Fibroblast of skin of left quadriceps (primary cell): ENCODE results near the gene DVL1.

Source experiments
- DNase-seq, 2 experiments: peaks; one replicate each; pipeline ENCODE4 v3.0.0-alpha.2; 2013; ENCODE audit warnings: low read depth in 2 of 2

DVL1 gene

DNA sequence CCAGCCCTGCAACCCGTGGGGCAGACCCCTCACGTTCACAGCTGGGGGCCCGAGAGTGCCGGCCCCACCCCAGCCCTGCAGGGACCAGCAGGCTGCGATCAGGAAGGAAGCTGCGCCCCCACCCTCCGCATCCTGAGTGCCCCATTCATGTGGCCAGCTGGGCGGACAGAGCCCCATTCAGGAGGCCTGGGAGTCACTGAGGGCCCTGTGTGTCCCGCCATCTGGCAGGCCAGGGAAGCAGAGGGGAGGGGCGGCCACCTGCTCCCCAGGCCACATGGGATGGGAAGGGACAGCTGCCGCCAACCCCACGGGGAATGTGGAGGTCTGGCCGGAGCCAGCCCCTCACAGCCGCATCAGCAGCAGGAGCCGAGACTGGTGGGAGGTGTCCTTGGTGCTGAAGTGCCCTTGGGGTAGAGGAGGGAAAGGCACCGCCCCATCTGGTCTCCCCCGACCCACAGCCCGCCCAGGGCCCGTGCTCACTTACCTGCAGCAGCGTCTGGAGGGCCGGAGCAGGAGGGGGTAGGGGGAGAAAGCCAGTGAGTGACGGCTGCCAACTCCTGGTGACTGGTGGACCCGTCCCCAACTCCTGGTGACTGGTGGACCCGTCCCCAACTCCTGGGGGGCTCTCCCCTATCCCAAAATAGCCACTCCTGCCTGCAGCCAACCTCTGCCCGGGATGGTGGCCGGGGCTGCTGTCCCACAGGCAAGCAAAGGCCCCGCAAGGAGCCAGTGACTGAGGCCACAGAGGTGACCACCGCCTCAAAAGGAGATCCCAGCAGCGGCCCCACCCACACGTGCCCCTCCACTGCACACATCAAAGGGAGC, 50.1 kb downstream of the DVL1 start:
- DNase-seq, result no peak

DNA sequence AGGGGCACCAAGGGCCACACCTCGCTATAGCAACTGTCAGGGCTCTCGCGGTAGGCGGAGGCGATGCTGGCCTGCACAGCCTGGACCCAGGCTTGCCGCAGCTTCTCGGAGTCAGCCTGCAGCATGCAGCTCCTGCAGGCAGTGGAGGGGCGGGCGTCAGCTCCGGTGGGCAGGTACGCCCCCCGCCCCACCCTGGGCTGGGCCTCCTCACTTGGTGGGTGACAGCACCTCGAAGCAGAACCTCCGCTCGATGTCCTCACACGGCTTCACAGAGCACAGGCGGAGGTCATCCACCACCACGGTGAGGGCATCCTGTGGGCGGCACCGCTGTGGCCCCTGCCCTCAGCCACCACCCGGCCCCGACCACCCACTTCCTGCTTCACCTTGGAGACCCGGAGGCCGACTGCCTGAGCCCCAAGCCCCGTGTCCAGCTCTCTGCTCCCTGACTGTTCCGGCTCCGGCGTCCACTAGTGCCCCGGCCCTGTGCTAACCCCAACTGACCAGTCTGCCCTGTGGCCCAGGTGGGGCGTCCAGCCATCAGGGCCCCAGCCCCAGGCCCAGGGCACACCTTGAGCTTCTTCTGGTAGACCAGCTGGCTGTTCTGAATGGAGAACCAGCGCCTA, 51.3 kb downstream of the DVL1 start:
- DNase-seq, result no peak

DNA sequence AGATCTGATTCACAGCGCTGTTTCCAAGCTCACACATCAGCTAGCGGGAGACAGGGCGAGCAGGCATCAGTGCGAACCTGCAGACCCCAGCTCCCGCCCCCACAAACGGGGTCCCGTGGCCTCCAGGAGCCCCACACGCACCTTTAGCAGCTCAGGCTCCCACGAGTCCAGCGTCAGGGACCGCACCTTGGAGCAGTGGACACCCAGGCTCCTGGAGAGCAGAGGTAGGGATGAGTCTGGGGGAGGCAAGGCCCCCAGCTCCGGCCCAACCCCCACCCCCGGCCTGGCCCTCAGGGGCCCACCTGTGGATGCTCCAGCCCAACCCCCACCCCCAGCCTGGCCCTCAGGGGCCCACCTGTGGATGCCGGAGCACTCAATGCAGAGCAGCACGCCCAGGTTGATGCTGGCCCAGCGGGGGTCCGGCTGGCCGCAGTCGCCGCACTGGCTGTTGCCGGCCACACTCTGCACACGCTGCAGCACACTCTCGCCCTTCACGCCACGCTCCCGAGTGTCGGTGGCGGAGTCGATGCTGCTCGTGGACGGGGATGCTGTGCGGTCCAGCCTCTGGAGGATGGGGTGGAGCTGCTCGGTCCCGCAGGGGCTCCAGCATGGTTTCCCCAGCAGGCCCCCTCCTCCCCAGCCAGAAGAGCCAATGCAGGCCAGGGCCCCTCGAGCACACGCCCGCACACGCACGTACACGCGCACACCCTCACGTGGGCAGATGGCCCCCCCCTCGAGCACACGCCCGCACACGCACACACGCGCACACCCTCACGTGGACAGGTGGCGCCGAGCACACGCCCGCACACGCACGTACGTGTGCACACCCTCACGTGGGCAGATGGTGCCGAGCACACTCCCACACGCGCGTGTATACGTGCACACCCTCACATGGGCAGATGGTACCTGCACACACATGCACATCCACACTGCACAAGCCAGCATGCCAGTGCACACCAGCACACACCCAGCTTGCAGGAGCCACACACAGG, 52.9 kb downstream of the DVL1 start:
- no peak for DNase-seq

DNA sequence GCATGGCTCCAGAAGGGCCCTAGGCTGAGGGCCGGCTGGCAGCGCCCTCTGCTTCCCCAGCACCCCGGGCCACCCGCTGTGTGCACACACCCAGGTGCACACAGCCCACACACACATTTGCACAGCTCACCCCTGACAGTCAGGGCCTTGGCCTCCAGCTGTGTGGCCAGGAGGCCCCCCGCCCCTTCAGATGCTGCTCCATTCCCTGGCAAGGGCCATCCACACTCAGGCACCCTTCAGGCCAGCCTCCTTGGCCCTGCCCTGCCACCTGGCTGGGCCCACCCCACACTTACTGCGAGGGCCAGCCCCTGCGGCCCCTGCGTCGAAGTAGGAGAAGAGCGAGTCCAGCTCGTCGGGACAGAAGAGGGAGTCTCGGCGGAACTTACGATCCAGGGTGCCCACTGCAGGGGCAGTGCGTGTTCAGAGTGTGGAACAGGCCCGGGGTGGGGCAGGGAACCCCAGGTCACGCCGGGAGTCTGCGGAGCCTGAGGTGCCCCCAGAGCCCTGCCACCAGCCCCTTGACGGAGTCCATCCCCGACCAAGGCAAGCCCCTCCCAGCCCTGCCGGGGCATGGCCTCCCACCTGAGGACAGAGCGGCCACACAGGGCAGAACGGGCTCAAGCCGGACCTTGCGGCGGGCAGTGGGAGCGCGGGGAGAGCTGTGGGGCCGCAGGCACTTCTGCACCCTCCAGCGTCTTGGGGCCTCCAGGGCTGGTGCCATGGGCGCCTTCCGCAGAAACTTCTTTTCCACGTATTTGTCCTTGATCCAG, 53.9 kb downstream of the DVL1 start:
- DNase-seq, result no peak

DNA sequence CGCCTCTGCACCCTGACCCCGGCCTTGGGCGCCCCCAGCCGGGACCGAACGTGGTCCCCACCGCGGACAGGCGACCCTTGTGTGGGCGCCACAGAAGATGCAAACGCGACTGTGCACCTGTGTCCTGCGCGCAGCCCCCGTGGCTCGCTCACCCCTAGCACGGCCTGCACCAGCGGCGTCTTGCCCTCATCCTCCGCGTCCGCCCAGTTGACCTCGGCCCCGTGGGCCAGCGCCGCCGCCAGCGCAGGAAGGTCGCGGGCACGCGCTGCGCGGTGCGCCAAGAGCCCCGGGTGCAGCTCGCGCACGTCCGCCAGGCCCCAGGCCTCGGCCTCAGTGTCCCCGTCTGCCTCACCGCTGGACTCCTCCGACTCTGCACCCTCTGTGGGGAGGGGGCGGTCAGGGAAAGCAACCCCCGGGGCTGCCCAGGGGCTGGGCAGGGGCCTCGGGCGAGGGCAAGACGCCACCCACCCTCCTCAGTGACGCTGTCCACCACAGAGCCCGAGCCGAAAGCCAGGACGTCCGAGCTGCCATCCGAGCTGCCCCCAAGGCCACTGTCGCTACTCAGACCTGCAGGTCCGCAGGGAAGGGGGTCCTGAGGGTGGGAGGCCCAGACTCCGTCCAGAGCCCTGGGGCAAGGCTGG, 54.8 kb downstream of the DVL1 start:
- no peak for DNase-seq

- no peak for DNase-seq
Observed at GRCh38 chr1:1293263-1294249, 55.7 kb downstream of the DVL1 start.

- no peak for DNase-seq
Observed at GRCh38 chr1:1292851-1293250, 56.4 kb downstream of the DVL1 start.

GRCh38 chr1:1292442-1292779, 56.8 kb downstream of the DVL1 start:
- DNase-seq, result no peak

DNA sequence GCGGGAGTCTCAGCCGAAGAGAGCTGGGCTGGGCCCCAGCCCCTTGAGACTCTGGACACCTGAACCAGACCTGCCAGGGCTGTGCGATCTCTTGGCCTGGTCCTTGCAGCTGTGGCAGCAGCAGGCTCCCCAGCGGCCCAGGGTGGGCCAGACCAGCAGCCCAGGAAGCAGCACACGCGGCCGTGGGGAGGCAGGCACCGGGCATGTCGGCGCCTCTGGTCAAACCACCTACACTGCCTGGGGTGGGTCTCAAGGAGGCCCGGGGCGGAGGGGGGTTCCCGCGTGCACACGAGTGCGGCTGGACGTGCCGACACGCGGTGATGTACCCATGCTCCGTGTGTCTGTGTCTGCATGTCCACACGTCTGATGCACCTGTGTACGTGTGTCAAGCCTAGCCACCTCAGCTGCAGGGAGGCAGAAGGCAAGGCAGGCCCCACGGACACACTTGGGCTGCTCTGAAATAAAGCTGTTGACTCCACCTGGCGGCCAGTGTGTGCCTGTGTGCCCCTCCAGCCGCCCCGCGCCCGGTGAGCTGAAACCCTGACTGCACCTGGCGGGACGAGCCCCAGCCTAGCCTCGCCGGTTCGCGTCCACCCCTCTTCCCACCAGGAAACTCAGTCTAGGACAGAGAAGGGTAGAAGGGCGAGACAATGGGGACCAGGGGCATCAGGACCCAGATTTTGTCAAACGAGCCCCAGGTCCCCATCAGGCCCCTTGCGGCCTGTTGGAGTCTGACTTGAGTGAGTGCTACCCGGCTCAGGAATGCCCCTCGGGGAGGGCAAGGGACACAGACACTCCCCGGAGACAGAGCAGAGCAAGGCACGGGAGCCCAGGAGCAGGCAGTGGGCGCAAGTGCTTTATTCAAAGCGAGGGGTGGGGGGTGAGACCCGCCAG, 57.4 kb downstream of the DVL1 start:
- no peak for DNase-seq

- DNase-seq, result no peak
Observed at GRCh38 chr1:1291023-1291528, 58.1 kb downstream of the DVL1 start.

DNA sequence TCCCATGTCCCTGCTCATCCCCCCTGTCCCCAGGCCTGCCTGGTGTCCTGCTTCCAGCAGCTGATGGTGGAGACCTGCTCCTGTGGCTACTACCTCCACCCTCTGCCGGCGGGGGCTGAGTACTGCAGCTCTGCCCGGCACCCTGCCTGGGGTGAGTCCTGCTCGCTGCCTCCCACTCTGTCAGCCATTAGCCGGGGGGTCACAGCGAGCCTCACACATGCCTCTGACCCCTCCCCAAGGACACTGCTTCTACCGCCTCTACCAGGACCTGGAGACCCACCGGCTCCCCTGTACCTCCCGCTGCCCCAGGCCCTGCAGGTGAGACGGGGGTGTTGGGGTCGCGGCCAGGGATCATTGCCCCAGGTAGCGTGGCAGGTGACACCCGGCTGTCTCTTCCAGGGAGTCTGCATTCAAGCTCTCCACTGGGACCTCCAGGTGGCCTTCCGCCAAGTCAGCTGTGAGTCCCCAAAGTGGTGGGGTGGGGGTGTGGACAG, 58.9 kb downstream of the DVL1 start:
- DNase-seq, result no peak

DNA sequence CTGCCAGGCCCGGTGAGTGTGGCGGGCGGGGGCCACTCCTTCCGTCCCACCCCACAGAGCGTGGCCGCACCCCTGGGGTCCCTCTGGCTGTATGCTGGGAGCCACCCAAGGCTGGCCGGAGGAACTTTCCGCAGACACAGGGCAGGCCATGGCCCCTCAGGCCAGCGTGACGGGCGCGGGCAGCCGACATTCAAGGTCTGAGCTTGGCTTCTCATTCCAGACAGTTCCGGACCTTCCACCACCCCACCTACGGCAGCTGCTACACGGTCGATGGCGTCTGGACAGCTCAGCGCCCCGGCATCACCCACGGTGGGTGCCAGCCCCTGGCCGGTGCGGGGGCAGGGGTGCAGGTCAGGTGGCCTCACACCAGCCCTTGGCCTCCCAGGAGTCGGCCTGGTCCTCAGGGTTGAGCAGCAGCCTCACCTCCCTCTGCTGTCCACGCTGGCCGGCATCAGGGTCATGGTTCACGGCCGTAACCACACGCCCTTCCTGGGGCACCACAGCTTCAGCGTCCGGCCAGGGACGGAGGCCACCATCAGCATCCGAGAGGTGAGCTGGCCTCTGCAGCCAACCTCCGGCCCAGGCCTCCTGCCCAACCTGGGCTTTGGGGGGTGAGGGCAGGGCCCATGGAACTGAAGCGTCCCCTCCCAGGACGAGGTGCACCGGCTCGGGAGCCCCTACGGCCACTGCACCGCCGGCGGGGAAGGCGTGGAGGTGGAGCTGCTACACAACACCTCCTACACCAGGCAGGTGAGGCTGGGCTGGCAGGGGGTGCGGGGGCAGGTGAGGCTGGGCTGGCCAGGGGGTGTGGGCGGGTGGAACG, 61.7 kb downstream of the DVL1 start:
- DNase-seq, result no peak

- no peak for DNase-seq
Observed at GRCh38 chr1:1286313-1287261, 62.6 kb downstream of the DVL1 start.

GRCh38 chr1:1285611-1286311, 63.5 kb downstream of the DVL1 start:
- DNase-seq, result no peak
